NCI-H2081 (cell line): ENCODE data around the gene CYP27C1.

Source experiments
- DNase-seq, 2 experiments: peaks; one replicate each; lab custom pipeline; 2025; lab: John Stamatoyannopoulos, UW

Gene CYP27C1

GRCh38 chr2:127193164-127193966 lies 26.7 kb downstream of the CYP27C1 start:
- no peak for DNase-seq

DNA sequence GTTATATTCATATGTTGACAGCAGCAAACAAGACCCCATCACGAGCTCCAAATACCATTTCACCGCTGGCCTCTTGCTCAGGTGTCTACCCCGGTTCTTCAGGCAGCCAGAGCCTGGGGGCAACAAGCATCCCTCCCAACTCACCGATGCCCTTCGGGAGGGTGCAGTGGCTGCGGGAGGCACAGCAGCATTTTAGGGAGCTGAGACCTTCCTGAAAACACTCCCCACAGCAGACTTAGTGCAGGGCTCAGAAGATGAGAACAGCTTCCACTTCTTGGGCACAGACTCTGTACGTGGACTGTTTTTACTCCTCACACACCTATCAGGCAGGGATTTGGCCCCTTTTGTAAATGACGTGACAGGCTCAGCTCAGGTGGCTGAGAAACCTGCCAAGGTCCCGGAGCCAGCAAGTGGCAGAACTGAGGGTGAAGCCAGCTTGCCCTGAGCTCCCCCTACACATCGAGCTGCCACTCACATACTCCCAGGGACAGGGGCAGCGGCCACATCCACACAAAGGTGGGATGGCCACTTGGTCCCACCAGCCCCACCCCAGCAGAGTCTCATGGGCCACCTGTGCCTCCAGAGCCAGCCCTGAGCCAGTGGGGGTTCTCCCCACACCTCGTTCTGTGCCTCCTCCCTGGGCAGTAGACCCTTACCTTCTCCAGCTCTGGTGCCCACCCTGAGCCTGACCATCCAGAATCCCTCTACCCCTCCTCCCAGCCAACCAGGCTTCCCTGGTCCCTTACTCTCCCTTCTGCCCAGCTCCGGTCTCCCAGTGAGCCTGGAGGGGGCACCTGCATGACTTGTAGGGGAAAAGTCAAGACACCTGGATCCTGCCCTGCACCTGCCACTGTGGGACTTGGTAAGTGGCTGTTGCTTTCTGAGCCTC lies 28.5 kb downstream of the CYP27C1 start:
- DNase-seq, result no peak

GRCh38 chr2:127188797-127189196 lies 31.3 kb downstream of the CYP27C1 start:
- no peak for DNase-seq

DNA sequence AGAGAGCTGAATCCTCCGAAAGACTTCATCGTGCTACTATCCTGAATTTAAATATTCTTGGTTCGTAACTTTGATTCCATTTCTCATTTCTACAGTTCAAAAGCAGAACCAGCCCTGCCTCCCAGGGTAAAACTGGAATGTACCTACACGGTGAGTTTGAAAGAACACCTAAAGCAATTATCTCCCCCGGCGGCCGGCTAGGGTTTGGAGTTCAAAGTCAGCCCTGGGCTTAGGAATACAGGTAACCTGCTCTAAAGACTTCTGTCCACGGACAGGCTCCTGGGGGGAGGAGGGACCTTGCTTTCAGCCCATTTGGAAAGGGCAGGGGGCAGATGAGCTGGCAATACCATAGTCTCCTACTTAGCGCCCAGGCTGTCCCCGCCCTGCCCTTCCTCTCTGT lies 32.3 kb downstream of the CYP27C1 start:
- DNase-seq, result no peak

- DNase-seq, result no peak
Observed at GRCh38 chr2:127187081-127187775, 32.9 kb downstream of the CYP27C1 start.

GRCh38 chr2:127185705-127186104 lies 34.4 kb downstream of the CYP27C1 start:
- no peak for DNase-seq

GRCh38 chr2:127185093-127185492 lies 35.0 kb downstream of the CYP27C1 start:
- no peak for DNase-seq

DNA sequence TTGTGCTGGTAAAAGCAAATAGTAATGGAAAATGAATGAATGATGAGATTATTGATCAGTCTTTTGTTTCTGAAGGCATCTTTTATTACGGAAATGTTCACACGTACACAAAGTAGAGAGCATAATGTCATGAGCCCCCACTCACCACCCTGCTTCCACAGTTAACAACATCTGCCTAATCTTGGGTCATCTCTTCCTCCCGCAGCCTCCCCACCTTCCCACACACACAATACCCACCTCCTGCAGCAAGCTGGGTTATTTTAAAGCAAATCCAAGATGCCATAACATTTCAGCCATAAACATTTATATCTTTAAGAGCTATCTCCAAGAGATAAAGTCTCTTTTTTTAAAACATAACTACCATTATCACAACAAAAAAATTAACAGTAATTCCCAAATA lies 36.3 kb downstream of the CYP27C1 start:
- DNase-seq, result no peak

GRCh38 chr2:127182626-127183458 lies 37.3 kb downstream of the CYP27C1 start:
- no peak for DNase-seq

DNA sequence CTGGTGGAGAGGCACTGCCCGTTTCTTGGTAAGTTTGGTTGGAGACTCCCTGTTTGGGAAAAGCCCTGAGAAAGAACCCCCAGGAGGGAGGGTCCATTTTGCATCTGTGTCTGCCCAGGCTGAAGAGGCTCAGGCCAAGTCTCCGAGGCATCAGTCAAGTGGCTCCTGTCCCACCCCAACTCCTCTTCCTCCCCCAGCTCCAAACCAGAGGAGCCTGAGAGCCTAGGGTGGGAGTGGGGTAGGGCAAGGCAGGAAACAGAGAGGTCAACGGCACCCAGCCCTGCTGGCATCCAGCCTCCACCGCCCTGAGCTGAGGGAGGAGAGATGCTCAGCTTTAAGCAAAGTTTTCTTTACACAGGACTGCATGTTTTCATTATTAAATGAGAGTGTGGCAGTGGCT lies 38.2 kb downstream of the CYP27C1 start:
- DNase-seq, result no peak

DNA sequence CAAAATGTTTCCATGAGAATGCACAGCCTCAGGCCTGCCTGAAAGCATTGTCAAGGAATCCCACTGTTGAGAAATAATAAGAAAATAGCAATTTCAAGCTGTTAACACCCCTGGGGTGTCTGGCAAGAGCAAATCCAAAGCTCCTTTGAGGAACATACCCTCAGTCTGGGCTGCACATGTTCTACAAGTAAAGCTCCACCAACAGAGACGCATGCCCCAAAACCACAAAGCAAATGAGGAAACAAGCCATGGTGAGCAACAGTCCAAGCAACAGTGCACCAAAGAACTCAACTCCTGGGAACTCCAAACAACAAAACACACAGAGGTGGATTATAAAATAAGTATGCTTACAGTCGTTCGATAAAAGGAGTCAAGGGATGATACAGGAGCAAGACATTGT lies 40.3 kb downstream of the CYP27C1 start:
- no peak for DNase-seq

DNA sequence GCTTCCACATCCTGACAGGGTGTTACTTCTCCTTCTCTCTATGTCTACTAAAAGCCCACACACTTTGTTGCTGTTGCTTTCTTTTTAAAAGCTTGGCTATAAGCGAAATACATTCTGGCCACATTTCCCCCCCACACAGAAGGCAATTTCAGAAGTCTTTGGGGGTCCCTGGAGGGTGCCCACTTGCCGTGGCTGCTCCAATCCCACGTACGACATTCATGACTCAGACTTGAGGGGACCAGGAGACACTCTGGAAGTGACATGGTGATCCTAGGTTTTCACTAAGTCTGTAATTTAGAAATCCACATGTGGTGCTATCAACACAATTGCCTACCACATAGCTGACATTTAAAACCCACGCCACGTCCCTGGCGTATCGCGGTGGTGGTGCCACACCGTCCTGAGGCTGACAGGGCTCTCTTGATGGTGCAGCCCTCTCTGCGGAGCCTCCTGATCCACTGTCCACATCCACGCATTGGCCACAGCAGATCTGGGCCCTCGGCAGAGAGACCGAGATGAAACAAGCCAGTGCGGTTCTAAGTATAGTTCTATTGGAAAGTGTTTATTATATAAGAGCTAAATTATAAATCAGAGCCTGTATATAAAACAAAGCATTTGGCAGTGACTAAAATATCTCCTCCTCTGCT lies 42.4 kb downstream of the CYP27C1 start:
- DNase-seq, result no peak

- no peak for DNase-seq
Observed at GRCh38 chr2:127176371-127177311, 43.5 kb downstream of the CYP27C1 start.

GRCh38 chr2:127175751-127176354 lies 44.2 kb downstream of the CYP27C1 start:
- DNase-seq, result no peak

DNA sequence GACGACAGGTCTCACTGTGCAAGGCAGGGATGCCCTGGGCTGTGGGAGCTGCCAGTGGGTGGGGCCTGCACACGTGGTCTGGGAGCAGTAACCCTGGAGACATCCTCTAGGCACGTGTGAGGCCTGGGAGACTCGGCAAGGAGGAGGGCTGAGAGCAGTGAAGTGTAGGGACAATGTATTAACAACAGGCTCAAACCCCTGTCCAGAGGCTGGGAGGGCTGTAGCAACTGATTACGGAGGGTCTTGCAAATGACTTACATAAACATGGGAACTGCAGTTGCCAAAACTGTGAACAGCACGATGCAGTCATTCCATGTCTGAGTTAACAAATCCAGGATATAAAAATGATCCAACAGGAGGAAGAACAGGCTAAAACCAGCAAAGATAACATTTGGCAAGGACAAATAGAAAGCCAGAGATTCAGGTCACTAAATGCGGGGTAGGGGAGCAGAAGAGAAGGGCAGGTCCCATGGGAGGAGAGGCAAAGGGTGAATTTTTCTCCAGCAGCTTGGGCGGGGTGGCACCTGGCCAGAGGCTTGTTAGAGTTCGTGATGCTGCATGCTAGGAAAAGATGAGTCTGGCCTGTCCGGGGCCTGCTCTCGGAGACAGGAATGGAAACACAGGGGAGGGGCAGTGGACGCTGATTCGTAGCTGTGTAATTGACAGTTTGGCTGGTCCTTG lies 44.9 kb downstream of the CYP27C1 start:
- no peak for DNase-seq

DNA sequence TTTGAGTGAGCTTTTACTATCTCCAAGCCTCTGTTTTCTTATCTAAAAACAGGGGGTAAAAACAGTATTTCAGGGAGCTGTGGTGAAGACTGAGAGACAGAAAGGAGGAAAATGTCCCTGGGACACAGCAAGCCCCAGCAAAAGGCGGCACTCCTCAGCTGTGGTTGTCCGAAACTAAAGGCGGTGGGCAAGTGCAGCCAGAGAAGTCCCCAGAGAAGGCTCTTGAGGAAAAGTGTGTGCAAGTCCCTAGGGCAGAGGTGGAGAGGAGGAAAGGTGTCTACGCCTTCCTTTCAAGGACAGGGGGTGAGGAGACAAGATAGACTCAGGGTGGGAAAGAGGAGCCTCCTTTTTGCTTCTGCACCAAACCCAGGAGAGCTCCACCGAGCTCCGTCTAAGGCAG lies 45.5 kb downstream of the CYP27C1 start:
- DNase-seq, result no peak

DNA sequence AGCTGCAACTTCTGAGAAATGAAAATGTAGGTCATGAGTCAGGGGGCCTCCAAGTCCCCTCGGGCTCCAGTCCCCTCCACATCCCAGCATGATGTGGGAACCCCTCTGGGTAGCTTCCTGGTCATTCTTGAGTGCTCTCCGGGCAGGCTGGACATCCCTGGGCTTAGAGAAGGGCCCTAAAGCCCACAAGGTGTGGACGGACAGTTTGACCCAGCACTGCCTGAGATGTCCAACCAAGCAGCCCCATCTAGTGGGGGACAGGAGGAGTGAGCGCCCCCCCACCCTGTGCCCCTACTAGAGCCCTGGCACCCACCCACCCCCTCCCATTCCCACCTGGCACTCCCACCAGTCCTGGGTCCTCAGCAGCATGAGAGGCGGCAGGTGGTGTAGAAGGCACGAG lies 46.0 kb downstream of the CYP27C1 start:
- DNase-seq, result peak in 1 of 2 experiments; percentile 7

DNA sequence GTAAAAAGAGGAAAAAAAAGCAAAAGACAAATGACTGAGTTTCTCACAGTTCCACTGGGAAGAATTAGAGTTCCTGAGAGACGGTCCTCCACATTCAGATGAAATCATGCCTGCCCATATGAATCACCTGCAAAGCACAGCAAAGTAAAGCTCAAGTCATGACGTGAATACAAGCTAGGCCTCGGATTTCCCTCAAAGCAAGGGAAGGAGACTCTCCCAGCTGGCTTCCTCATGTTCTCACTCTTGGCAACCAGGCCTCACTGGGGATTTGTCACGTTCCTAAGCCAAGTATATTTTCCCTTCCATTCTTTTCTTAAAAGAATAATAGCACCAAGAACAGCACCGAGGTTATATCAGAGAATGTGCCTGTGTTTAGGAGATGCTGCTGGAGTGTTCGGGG lies 47.0 kb downstream of the CYP27C1 start:
- DNase-seq, result no peak

DNA sequence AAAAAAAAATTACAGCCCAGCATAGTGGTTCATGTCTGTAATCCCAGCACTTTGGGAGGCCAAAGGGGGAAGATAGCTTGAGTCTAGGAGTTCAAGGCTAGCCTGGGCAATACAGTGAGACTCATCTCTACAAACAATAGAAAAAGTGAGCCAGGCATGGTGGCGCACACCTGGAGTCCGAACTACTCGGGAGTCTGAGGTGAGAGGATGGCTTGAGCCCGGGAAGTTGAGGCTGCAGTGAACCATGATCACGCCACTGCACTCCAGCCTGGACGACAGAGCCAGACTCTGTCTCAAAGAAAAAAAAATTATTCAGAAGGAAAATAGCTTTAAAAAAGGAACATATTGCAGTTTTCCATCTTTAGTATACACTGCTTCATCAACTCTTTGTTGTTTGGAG lies 47.8 kb downstream of the CYP27C1 start:
- no peak for DNase-seq
